Measurements from ENCODE around the gene SF3A1.

SF3A1 gene

GRCh38 chr22:30299322-30299721 is 57.4 kb downstream of the SF3A1 start:
- DNase-seq (ENCODE audit: low read depth): no peak
- H3K4me3 ChIP-seq (ENCODE audit: control insufficient read depth, low read depth, low read length): no peak overlapping the region
- TF ChIP-seq, protein P1, sequence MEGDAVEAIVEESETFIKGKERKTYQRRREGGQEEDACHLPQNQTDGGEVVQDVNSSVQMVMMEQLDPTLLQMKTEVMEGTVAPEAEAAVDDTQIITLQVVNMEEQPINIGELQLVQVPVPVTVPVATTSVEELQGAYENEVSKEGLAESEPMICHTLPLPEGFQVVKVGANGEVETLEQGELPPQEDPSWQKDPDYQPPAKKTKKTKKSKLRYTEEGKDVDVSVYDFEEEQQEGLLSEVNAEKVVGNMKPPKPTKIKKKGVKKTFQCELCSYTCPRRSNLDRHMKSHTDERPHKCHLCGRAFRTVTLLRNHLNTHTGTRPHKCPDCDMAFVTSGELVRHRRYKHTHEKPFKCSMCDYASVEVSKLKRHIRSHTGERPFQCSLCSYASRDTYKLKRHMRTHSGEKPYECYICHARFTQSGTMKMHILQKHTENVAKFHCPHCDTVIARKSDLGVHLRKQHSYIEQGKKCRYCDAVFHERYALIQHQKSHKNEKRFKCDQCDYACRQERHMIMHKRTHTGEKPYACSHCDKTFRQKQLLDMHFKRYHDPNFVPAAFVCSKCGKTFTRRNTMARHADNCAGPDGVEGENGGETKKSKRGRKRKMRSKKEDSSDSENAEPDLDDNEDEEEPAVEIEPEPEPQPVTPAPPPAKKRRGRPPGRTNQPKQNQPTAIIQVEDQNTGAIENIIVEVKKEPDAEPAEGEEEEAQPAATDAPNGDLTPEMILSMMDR (IDR thresholded peaks at IDR 0.05; ENCODE audit: control insufficient read depth, insufficient read depth, low read depth, low read length, missing control alignments): no peak

- H3K4me3 ChIP-seq (ENCODE audit: control insufficient read depth, low read depth, low read length): no peak overlapping the region
- TF ChIP-seq, protein P1 (IDR thresholded peaks at IDR 0.05; ENCODE audit: control insufficient read depth, insufficient read depth, low read depth, low read length, missing control alignments): no peak
- no peak for DNase-seq (ENCODE audit: low read depth)
Observed at GRCh38 chr22:30297991-30298701, 58.5 kb downstream of the SF3A1 start.

DNA sequence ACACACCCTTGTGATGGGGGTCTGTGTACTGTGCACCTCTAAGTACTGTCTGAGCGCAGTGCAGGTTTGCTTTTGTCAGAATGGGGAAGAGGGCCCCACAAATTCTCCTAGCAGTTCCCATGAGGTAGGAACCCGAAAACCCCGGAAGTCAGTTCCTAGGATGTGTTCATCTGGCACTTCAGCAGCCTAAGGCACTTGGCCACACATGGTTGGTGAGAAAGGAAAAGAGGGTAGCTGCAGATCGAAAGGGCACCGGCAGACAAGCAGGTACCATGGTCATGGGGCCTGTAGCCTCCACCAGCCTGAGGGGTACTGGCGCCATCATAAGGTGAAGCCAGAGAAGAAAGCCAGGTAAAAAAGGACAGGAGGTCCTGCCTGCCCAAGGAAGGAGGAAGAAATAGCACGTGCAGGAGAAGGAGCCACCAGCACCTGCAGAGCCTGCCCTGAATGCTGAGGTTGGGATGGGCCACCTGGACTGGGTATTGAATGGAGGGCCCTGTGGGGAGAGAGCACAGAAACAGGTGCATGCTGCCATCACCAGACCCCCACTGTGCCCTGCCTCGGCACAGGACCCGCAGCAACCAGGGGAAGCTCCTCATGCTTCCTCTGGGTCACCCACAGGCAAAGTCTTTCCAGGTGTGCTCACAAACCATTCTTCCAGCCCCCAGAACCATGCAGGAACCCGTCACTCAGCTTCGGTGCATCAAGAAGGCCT is 59.3 kb downstream of the SF3A1 start:
- TF ChIP-seq, protein P1 (IDR thresholded peaks at IDR 0.05; ENCODE audit: control insufficient read depth, insufficient read depth, low read depth, low read length, missing control alignments): no peak
- no peak for DNase-seq (ENCODE audit: low read depth)
- no peak overlapping the region for H3K4me3 ChIP-seq (ENCODE audit: control insufficient read depth, low read depth, low read length)

DNA sequence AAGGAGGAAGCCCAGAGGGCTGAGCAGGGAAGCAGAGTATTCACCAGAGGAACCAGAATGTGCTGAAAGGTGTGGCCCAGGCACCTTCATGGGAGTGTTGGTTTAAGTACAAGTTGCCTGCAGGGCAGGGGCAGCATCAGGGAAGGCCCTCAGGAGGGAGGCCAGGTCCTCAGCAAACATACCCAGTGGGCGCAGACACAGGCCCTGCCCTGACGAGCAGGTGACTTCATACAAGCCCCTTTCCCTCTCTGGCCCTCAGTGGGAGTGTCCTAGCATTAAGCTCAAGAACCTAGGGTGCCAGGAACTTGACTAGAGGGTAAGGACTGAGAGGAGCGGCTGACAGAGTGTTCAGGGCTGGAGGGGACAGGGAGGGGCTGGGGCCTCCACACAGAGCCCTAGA is 59.9 kb downstream of the SF3A1 start:
- DNase-seq (ENCODE audit: low read depth): no peak
- H3K4me3 ChIP-seq (ENCODE audit: control insufficient read depth, low read depth, low read length): no peak overlapping the region
- TF ChIP-seq, protein P1 (IDR thresholded peaks at IDR 0.05; ENCODE audit: control insufficient read depth, insufficient read depth, low read depth, low read length, missing control alignments): no peak

DNA sequence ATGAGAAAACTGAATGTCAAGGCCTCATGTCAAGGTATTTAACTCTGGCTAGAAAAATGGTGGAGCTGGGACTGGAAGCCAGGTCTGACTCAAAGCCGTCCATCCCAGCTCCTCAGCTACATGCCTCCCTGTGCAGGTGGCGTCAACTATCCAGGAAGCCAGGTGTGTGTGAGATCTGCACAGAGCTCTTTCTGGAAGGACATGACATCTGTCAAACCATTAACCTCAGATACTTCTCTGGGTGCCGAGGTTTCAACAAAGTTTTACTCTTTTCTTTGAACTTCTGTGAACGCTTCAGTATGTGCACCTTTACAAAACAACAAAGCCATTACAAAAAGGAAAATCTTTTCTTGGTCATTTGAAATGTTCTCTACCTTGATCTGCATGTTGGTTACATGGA is 60.4 kb downstream of the SF3A1 start:
- DNase-seq (ENCODE audit: low read depth): no peak
- TF ChIP-seq, protein P1 (IDR thresholded peaks at IDR 0.05; ENCODE audit: control insufficient read depth, insufficient read depth, low read depth, low read length, missing control alignments): no peak
- no peak overlapping the region for H3K4me3 ChIP-seq (ENCODE audit: control insufficient read depth, low read depth, low read length)

- no peak overlapping the region for H3K4me3 ChIP-seq (ENCODE audit: control insufficient read depth, low read depth, low read length)
- DNase-seq (ENCODE audit: low read depth): no peak
- TF ChIP-seq, protein P1 (IDR thresholded peaks at IDR 0.05; ENCODE audit: control insufficient read depth, insufficient read depth, low read depth, low read length, missing control alignments): no peak
Observed at GRCh38 chr22:30295576-30295975, 61.1 kb downstream of the SF3A1 start.
